Middle frontal gyrus (tissue), 1 donor: ENCODE measurements around the gene CDK11B.
"Not testable (repeated sequence)": the region's sequence is repeated elsewhere in the genome, so short reads cannot be mapped to it uniquely, and the experiment has no call there.

Source experiments
- DNase-seq: peaks from one replicate; pipeline ENCODE4 v3.0.0-alpha.2; 2015; ENCODE audit warnings: low spot score; ENCODE audit errors: extremely low spot score

CDK11B gene

DNA sequence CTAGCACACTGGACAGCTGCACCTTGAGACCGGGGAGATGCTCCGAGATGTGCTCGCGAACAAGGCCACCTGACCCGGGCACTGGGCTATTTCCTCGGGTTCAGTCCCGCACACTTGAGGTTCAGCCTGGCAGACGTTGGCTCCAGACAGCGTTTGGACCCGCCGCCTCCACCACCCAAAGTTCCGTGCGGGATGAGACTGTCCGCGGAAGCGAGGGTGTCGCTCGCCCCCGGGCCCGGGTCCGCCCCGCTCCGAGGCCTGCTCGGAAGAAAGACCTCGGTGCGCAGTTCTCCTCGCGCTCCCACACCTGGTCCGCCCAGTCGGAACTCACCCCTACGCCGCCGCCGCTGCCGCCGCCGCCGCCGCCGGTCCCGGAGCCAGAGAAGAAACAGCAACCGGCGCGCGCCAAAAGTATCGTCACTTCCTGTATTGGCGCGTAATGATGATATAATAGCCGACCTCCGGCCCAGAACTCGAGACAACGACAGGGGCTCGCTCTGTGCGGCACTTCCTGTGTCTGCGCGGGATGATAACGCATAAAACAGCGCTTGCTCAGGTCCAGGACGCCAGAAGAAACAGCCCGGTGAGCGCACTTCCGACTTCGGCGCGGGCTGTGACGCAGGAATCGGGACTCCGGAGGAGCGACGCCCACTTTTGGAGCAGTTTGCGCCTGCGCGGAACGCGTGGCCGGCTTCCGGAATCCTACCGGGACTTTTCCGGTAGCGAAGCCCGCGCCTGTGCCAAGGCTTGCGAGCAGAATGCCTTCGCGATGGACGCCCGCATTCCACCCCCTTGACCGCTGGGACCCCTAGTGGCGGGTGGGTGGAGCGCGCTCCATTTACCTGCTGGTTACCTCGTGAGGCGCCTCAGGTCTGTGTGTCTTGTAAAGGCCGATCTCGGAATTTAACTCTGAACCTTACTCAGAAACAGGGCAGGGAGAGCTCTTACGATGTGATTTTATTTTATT, at the start of gene CDK11B:
Gene CDK11B (minus strand): TSS at position 422 of the 967 bp plus-strand sequence. CDS start 1,519 bp downstream, outside the sequence.
- peak; percentile 91 for DNase-seq

DNA sequence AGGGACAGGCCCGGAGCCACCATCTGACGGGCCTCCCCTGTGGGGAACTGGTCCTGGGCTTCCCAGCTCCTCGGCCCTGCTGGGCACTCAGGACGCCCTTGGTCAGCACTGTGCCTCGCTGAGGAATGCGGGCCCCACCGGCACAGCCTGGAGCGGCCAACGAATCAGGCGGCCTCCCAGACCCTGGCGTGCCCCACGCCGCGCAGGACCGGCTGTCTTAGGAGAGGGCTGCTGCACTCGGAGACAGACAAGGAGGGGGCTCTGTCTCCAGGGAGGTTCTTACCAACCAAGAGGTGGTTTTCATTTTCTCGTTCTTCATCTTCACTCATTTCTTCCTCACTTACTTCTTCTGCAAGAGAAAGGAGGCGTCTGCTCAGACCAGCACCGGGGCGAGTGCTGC, 49.1 kb upstream of the CDK11B start:
- DNase-seq, result not testable (repeated sequence)

DNA sequence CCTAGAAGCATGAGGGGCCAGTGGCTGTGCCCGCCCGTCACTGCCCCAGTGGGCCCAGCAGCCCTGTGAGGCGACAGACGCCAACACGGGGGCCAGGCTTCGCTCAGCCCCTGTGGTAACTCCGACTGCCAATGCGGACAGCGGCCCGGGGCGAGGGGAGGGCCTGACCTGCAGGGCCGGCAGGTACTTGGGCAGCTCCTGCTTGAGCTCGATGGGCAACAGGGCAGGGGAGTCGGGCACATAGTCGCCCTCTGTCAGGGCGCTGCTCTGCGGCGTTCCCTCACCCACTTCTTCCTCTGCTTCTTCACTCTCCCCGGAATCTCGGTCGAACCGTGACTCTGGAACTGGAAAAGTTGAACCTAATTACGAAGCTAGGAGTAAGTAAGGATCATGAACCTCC, 48.4 kb upstream of the CDK11B start:
- DNase-seq, result not testable (repeated sequence)

- not testable (repeated sequence) for DNase-seq
These were observed 46.8 kb upstream of the CDK11B start for GRCh38 chr1:1705623-1706022.

GRCh38 chr1:1704284-1704957, 45.6 kb upstream of the CDK11B start:
- DNase-seq, result not testable (repeated sequence)

DNA sequence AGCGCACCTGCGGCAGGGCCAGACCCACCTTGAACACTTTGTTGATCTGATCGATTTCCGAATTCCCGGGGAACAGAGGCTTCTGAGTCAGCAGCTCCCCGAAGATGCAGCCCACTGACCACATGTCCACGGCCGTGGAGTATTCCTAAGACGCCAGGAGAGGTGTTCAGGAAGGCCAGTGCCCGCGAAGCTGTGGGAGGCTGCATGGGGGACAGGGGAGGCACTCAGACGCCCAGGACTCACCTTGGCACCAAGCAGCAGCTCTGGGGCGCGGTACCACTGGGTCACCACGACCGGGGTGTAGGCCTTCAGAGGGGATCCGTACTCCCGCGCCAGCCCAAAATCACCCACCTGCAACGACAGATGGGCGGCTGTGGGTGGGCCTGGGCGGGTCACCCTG, 45.0 kb upstream of the CDK11B start:
- DNase-seq, result no peak

GRCh38 chr1:1702506-1702905, 43.7 kb upstream of the CDK11B start:
- DNase-seq, result not testable (repeated sequence)

- DNase-seq, result not testable (repeated sequence)
These were observed 41.8 kb upstream of the CDK11B start for GRCh38 chr1:1700557-1700956.

DNA sequence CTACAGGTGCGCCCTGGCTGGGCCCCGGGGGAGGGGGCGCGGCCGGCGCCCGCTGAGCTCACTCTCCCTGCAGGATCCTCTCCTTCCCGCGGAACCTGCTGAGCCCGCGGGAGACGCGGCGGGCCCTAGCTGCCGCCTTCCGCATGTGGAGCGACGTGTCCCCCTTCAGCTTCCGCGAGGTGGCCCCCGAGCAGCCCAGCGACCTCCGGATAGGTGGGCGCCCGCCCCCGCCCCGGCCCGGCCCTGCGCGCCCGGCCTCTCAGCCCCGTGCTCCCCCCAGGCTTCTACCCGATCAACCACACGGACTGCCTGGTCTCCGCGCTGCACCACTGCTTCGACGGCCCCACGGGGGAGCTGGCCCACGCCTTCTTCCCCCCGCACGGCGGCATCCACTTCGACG, 41.3 kb upstream of the CDK11B start:
- DNase-seq, result not testable (repeated sequence)

GRCh38 chr1:1699061-1699460, 40.3 kb upstream of the CDK11B start:
- DNase-seq, result not testable (repeated sequence)

DNA sequence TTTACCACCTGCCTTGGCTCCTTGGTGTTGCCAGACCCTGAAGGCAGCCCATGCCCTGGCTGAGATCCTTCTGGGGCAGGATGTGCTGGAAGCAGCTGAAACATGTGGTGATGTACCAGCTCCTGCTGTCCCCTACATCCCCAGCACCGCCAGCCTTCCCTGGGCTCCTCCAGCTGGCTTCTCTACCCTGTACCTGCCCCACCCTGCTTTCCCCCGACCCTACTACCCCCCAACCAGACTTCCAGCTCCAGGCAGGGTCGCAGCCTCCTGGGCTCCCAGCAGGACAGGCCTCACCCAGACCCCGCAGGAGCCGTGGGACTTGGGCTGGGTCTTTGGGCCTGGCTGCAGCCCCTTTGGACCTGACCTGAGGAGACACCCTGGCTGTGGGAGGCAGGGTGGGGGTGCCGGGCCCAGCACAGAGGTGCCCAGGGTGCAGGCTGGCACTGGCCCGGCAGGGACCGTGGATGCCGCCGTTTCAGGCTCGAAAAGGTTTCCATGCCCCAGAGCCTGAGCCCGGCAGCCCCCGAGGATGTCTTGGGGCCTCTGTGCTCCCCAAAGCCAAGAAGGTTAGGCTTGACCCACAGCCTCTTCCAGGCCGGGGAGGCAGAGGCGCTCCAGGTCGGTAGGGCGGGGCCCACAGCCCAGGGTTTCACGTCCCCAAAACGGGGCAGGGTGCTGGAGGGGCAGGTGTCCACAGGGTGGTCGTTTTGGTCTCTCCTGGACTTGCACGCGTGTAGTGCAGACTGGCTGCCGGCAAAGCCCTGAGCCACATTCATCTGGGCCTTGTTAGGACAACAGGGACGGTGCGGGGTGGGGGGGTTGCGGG, 38.8 kb upstream of the CDK11B start:
- not testable (repeated sequence) for DNase-seq

DNA sequence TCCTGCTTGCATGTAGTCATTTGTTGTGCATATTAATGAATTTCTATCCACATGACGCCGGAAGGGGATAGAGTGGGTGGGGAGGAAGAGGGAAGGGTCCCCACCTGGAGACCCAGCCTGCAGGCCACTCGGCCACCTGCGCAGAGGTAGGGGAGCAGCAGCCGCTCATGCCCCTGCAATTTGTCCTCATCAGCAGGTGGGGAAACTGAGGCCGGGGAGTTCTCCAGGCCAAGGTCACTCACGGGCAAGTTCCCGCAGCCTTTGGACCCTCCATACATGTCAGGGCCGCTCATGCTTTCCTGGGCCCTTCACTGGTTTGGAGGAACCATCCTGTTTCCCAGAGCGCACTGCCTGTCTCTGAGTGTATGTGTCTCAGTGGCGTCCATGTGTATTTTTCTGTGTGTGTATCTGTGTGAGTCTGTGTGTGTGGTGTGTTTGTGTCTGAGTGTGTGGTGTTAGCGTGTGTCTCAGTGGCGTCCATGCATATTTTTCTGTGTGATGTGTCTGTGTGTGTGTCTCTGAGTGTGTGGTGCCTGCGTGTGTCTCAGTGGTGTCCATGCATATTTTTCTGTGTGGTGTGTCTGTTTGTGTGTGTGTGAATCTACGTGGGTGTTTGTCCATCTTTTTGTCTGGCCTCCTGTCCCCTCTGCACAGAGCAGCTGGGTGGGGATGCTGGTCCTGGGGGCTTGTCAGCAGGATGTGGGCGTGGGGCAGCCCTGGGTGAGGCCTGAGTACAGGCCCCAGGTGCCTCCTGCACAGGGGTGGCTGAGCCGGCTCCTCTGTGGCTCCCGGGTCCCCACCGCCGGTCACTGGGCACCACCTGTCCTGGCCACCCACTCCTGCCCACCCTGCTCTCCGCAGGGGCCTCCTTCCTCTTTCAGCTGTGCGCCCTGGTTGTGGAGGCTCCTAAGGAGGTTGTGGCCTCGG, 37.9 kb upstream of the CDK11B start:
- not testable (repeated sequence) for DNase-seq

- DNase-seq, result peak; percentile 74
These were observed 34.2 kb upstream of the CDK11B start, which contains the start of gene SLC35E2B for GRCh38 chr1:1692714-1693647. Gene SLC35E2B, minus strand, starts transcription at chr1:1692795. Its CDS starts 16,096 bp downstream, at chr1:1676699.

DNA sequence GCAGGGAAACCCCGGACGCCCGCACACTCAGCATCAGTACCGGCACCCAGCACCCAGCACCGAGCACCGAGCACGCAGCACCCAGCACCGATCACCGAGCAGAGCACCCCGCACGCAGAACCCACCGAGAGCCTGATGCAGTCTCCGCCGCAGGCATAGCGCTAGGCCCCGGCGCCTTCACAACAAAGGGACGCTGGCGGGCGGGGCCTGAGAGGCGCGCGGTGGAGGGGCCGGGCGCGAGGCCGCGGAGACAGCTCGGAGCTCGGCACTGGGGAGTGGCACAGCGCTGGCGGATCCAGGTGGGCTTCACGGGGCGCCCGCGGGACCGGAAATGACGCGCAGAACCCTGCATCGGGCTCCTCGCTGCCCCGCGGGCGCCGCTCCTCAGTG, 33.5 kb upstream of the CDK11B start:
- DNase-seq, result peak; percentile 37

DNA sequence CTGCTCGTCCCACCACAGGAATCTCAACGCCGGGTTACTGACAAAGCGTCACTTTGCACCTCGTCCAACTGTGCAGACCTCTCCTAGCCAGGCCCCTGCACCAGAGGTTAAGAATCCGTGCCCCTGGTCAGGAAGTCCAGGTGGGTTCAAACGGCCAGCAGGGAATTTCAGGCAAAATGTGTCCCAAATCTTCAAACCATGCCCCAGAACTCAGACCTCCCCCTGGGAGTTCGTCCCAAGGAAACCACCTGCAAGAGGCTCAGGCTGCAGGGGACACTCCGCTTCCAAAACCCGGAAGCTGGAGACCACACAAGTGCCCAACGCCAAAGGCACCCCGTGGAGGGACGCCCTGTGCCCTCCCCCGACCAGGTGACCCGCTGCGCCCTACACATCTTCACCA, 32.6 kb upstream of the CDK11B start:
- DNase-seq, result not testable (repeated sequence)

DNA sequence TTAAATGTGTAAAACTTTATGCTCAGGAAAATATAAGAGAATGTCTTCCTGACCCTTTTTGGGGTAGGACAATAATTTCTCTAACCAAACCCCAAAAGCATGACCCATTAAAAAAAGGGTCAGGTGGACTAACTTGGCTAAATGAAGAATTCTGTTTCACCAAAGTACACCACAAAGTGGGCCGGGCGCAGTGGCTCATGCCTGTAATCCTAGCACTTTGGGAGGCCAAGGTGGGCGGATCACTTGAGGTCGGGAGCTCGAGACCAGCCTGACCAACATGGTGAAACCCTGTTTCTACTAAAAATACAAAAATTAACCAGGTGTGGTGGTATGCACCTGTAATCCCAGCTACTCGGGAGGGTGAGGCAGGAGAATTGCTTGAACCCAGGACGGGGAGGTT, 30.7 kb upstream of the CDK11B start:
- DNase-seq, result not testable (repeated sequence)

GRCh38 chr1:1687846-1688245, 29.0 kb upstream of the CDK11B start:
- no peak for DNase-seq

- no peak for DNase-seq
These were observed 25.4 kb upstream of the CDK11B start for GRCh38 chr1:1684031-1684681.
